GM12801 (cell line): ENCODE measurements around the gene KRTAP5-5.

Experiments used
- TF ChIP-seq, protein P1 (sequence below): IDR thresholded peaks from one replicate; pipeline ENCODE4 v1.5.1; 2011; ENCODE audit warnings: control low read depth; ENCODE audit not compliant: insufficient read length; ENCODE audit errors: extremely low read depth

KRTAP5-5 gene

GRCh38 chr11:1619449-1619848 is 10.1 kb upstream of the KRTAP5-5 start:
- TF ChIP-seq, protein P1, sequence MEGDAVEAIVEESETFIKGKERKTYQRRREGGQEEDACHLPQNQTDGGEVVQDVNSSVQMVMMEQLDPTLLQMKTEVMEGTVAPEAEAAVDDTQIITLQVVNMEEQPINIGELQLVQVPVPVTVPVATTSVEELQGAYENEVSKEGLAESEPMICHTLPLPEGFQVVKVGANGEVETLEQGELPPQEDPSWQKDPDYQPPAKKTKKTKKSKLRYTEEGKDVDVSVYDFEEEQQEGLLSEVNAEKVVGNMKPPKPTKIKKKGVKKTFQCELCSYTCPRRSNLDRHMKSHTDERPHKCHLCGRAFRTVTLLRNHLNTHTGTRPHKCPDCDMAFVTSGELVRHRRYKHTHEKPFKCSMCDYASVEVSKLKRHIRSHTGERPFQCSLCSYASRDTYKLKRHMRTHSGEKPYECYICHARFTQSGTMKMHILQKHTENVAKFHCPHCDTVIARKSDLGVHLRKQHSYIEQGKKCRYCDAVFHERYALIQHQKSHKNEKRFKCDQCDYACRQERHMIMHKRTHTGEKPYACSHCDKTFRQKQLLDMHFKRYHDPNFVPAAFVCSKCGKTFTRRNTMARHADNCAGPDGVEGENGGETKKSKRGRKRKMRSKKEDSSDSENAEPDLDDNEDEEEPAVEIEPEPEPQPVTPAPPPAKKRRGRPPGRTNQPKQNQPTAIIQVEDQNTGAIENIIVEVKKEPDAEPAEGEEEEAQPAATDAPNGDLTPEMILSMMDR, result no peak

GRCh38 chr11:1622086-1622485 is 7.5 kb upstream of the KRTAP5-5 start, which contains the start of gene KRTAP5-4:
TSS of gene KRTAP5-4 (minus strand) at chr11:1622138. CDS start at chr11:1622093, 45 bp downstream.
- TF ChIP-seq, protein P1, result no peak

GRCh38 chr11:1623716-1624115 is 5.9 kb upstream of the KRTAP5-5 start:
- TF ChIP-seq, protein P1, result no peak

- TF ChIP-seq, protein P1, result no peak
Measured at GRCh38 chr11:1624621-1625020, 5.0 kb upstream of the KRTAP5-5 start.

- TF ChIP-seq, protein P1, result no peak
Measured at GRCh38 chr11:1625541-1625940, 4.0 kb upstream of the KRTAP5-5 start.

DNA sequence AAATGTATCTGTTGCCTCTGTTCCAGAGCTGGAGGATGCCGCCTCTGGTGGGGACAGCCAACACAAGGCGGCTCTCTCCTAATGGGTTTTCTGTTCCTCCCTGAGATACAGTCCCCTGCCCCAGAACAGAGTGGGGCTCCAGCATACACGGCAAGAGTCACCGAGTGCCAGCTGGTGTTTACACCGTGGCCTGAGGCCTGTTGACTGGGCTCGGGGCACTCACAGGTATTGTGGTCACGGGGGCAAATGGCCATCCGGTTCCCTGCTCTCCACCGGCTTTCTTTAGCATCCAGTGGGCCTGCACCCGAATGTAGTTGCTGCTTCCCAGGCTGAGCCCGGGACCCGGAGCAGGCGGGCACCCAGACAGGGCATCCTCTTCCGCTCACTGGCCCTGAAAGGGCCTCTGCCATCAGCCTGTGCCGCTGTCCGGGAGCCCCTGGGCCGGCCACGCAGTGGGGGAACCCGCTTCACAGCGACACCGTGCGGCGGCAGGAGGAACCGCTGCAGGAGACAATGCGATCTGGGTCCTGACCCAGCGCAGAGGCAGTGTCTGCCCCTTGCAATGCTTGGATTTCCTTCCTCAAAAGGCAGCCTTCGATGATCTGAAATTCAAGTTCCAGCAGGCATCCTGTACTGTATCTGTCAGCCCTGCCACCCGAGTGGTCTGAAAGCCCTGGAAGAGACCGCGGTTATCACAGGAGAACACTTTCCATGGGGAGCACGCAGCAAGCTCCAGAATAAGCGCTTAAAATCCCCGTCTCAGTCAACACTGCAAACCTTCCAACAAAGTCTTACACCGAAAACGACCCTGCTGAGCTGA is 859 bp upstream of the KRTAP5-5 start:
- TF ChIP-seq, protein P1, result peak; percentile 35

DNA sequence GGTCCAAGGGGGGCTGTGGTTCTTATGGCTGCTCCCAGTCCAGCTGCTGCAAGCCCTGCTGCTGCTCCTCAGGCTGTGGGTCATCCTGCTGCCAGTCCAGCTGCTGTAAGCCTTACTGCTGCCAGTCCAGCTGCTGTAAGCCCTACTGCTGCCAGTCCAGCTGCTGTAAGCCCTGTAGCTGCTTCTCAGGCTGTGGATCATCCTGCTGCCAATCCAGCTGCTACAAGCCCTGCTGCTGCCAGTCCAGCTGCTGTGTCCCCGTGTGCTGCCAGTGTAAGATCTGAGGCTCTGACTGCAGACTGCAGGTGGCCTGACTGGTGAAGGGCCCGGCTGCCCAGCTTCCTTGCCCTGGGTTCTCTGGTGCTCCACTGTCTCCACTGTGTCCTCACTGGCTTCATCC is 696 bp downstream of the KRTAP5-5 start:
- TF ChIP-seq, protein P1, result no peak
